Measurements from ENCODE around the gene FGF21.
A peak's percentile ranks its signal among the peaks of the same experiment; 100 is the strongest.
"Not testable (repeated sequence)": the region's sequence is repeated elsewhere in the genome, so short reads cannot be mapped to it uniquely, and the experiment has no call there.

Gene FGF21

GRCh38 chr19:48787331-48787730 lies 32.0 kb downstream of the FGF21 start:
- DNase-seq (ENCODE audit: low spot score) = not testable (repeated sequence)

- no peak for DNase-seq (ENCODE audit: low spot score)
These were observed 37.9 kb downstream of the FGF21 start for GRCh38 chr19:48793271-48793670.

DNA sequence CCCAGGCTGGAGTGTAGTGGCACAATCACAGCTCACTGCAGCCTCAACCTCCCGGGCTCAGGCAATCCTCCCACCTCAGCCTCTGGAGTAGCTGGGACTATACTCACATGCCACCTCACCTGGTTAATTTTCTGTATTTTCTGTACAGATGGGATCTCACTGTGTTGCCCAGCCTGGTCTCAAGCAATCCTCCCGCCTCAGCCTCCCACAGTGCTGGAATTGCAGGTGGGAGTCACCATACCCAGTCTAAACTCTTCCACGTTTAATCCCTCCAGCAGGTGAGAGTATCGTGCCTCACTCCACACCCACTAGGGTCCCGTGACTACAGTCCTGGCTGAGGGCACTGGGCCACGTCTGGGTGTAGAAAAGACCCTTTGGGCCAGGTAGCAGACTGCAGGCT lies 39.0 kb downstream of the FGF21 start:
- no peak for DNase-seq (ENCODE audit: low spot score)

GRCh38 chr19:48795055-48795684 lies 39.8 kb downstream of the FGF21 start:
- peak; percentile 85 for DNase-seq (ENCODE audit: low spot score)

GRCh38 chr19:48795685-48796070 lies 40.4 kb downstream of the FGF21 start:
- no peak for DNase-seq (ENCODE audit: low spot score)

DNA sequence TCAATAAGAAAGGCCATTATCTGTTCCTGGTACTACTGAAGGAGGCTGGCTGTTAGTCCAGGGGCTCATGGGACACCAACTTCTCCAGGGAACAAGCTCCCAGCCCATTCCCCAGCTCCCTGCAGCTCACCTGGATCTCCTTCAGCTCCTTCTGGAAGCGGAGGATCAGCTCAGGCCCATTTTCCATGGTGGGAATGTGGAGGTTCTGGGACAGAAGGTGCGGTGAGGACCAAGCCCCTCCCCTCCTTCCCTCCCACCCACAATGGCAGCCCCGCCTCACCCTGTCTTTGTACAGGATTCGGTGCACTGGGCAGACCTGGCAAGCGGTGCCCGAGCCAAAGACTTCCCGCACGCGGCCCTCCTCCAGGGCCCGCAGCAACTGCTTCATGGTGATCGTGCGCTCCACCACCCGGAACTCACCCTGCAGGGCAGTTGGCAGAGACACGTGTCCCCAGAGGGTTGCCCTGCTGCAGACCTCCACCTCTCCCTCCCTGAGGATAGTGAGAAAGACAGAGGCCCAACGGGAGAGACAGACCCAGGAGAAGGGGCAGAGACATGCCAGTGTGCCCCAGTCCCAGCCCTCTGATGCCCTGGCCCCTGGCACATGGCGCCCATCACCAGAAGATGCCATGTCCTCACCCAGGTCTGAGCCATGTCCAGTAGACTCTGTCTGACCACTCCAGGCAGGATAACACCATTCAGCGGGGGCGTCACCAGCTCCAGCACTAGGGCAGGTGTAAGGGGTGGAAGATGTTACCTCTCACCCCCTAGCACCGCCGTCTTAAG lies 41.2 kb downstream of the FGF21 start:
- DNase-seq (ENCODE audit: low spot score) = no peak

DNA sequence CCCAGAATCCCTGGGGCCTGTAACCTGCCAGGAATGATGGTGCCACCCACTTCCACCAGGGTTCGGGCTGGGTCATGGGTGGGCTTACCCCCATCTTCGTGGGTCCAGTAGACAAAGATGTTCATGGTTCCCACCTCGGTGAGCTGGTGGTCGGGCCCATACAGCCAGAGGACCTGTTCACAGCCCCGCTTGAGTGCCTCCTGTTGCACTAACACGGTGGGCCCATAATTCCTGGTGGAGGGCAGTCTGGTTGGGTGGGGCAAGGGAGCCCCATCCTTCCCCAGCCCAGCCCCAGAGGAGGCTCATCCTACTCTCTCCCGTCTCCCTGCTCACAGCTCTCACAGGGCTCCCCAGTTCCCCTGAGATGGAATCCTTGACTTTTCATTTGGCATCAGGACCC lies 41.8 kb downstream of the FGF21 start:
- DNase-seq (ENCODE audit: low spot score) = no peak

GRCh38 chr19:48798937-48799336 lies 43.6 kb downstream of the FGF21 start:
- DNase-seq (ENCODE audit: low spot score) = no peak

DNA sequence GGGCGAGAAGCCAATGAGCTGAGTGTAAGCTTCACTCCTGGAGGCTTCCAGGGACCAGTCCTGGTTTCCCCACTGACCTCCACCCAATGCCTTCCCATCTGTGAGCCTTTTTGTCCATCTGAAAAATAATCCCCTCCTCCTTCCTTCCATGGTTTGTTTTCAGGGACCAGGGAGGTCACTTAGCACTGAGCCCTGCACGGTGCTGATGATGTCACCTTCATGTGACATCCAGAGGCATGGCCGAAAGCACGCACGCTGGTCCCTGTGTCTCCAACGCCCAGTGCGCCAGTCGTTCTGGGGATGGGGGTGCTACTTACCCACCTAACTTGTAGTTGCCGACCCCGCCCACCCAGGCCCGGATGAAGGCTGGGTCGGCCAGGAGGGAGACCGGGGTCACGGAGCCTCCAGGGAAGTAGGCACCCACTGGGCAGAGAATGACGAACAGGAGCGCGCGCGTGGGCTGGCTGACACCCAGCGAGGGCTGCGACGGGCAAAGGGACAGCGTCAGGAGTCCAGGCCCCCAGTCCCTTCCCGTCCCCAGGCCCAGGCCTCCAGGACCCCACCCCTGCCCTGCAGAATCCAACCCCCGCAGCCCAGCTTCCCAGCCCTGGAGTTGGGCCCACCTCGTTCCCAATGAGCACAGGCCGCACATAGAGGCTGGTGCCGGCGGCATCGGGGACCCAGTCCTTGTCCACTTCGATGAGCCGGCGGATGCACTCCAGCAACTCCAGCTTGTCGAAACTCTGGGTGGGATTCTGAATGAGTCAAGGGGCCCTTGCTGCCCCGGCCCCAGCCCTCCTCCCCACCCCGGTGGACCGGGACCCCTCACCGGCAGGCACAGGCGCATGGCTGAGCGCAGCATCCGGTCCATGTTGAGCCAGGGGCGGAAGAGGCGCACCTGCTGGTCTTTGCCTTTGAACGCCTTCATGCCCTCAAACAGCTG lies 44.3 kb downstream of the FGF21 start:
- DNase-seq (ENCODE audit: low spot score) = no peak

- DNase-seq (ENCODE audit: low spot score) = no peak
These were observed 47.3 kb downstream of the FGF21 start for GRCh38 chr19:48802623-48803022.

DNA sequence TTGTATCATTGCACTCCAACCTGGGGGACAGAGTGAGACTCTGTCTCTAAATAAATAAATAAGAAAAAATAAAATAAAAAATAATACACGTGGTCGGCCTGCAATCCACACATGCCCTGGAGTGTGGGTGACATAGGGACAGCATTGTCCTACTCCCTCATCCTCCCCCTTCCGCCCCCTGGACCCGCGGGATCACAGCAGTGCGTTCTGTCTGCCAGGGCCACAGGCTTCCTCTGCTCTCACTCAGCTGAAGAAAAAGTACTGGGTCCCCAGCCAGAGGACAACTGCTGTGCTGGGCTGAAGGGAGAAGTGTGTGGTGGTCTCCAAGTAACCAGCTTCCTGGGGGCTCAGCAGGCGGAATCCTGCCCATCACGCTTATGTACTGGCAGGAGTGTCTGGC lies 49.2 kb downstream of the FGF21 start:
- no peak for DNase-seq (ENCODE audit: low spot score)

GRCh38 chr19:48805452-48805851 lies 50.1 kb downstream of the FGF21 start:
- no peak for DNase-seq (ENCODE audit: low spot score)

- peak; percentile 79 for DNase-seq (ENCODE audit: low spot score)
These were observed 51.1 kb downstream of the FGF21 start for GRCh38 chr19:48806518-48806817.

DNA sequence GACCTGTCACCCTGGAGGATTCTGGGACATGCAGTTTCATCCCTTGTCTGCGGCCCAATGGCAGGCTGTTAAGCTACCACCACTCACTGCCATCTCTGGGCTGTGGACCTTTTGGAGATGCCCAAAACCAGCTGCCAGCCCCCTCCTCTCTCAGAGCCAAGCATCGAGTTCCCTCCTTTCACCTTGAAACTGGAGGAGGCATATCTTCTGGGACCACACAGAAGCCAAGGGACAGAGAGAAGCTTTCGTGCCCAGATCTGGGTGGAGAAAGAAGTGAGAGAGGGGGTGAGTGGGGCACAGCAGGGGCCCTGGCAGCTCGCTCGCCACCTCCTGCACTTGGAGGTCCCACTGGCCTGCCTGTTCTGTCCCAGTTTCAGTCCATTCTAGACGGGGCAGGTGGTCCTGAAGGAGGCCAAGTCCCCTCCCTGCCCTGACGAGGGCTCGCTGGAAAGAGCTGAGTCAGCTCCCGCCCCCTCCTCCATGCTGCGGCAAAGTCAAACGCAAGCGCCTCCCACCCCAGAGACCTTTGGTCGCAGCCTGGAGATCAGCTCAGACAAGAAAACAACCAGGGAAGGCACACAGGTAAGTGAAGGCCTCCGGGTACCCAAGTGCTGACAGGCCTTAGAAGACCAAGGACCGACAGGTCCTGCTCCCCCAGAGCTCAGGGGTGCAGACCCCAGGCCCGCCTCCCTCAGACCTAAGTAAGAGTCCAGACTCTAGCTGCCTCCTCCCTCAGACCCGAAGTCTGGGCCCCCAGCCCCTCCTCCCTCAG lies 51.7 kb downstream of the FGF21 start:
- no peak for DNase-seq (ENCODE audit: low spot score)

- no peak for DNase-seq (ENCODE audit: low spot score)
These were observed 52.4 kb downstream of the FGF21 start for GRCh38 chr19:48807590-48808308.

All from hematopoietic multipotent progenitor cell treated with erythropoietin and hydrocortisone succinate and interleukin-3 and kit ligand, for 15 days (in vitro differentiated cells).